Astrocyte (in vitro differentiated cells and primary cell): ENCODE data around the gene DDX27.

Experiments
- EZH2 ChIP-seq: IDR thresholded peaks from 2 replicates; pipeline ENCODE4 v1.6.1; 2012; ENCODE audit warnings: mild to moderate bottlenecking, low read length, inconsistent platforms; ENCODE audit not compliant: insufficient read depth
- TF ChIP-seq, protein P1 (sequence below): IDR thresholded peaks from 2 replicates; pipeline ENCODE4 v1.5.1; 2011; ENCODE audit warnings: low read depth, mild to moderate bottlenecking, inconsistent platforms, low read length, moderate library complexity; ENCODE audit not compliant: insufficient read depth

DNA sequence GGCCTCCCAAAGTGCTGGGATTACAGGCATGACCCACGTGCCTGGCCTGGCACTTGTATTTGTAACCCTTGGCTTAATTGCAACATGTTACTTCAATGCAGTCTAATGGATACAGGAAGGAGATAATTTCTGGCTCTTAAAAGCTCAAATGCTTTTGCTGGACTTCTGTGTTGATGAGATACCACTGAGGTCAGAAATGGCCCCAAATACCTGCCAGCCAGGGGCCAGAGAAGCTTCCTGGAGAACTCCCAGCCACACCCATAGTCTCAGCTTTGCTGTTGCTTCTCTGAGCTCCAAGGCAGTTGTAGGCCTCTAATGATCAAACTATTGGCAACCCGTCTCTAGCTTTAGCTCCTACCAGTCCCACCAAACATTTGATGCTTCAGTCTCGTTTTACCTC, 72.8 kb downstream of the DDX27 start:
- no peak for TF ChIP-seq EZH2
- TF ChIP-seq, protein P1, sequence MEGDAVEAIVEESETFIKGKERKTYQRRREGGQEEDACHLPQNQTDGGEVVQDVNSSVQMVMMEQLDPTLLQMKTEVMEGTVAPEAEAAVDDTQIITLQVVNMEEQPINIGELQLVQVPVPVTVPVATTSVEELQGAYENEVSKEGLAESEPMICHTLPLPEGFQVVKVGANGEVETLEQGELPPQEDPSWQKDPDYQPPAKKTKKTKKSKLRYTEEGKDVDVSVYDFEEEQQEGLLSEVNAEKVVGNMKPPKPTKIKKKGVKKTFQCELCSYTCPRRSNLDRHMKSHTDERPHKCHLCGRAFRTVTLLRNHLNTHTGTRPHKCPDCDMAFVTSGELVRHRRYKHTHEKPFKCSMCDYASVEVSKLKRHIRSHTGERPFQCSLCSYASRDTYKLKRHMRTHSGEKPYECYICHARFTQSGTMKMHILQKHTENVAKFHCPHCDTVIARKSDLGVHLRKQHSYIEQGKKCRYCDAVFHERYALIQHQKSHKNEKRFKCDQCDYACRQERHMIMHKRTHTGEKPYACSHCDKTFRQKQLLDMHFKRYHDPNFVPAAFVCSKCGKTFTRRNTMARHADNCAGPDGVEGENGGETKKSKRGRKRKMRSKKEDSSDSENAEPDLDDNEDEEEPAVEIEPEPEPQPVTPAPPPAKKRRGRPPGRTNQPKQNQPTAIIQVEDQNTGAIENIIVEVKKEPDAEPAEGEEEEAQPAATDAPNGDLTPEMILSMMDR: no peak
